ENCODE data around the gene KRT14. TPM values are rescaled to one million over a fixed set of nuclear protein-coding genes. Genes with fewer than 3 reads are reported as not detected.
A peak's percentile ranks its signal among the peaks of the same experiment; 100 is the strongest.

KRT14 gene
- total and polyA plus RNA-seq, 11 donors, result 0.23 to 0.38 TPM; not detected in 9

- no peak for ATAC-seq
- intact Hi-C loops (cut with DNase I), result loop anchor here in 4 of 10 donors (5.0 to 10.0 kb wide), 3 partner anchors 95 to 938 kb away; no protein-coding TSS in a partner anchor
- Histone ChIP-seq H3K27ac (no peak overlapping the region), H3K9me3 (no peaks in the 10 kb centered on the region), H3K4me3 (no peak overlapping the region), H3K27me3 (peaks cover 0 to 42% (median 2%) of the 10 kb centered on the region in 9 donors), H3K4me1 (peaks cover 0 to 20% (median 10%) of the 10 kb centered on the region in 12 donors), H3K36me3 (no peaks in the 10 kb centered on the region)
- TF ChIP-seq CTCF (IDR thresholded peaks at IDR 0.05) (no peak), POLR2A (IDR thresholded peaks at IDR 0.05) (no peak)
- DNase-seq, result no peak
- WGBS, 4 donors, result 79 to 99% (median 86%) methylated on average over 5 of the region's 5 CpGs
Observed at GRCh38 chr17:41552455-41552854, 34.2 kb downstream of the KRT14 start.

- Histone ChIP-seq H3K36me3 (no peaks in the 10 kb centered on the region), H3K4me1 (peaks cover 0 to 20% (median 10%) of the 10 kb centered on the region in 12 donors), H3K4me3 (no peak overlapping the region), H3K27ac (no peak overlapping the region), H3K27me3 (peaks cover 0 to 32% (median 0%) of the 10 kb centered on the region in 9 donors), H3K9me3 (peaks cover 0 to 8% (median 1%) of the 10 kb centered on the region in 12 donors)
- TF ChIP-seq POLR2A (IDR thresholded peaks at IDR 0.05) (no peak), CTCF (IDR thresholded peaks at IDR 0.05) (no peak)
- WGBS, 4 donors, result 67 to 70% (median 69%) methylated on average over 5 of the region's 5 CpGs
- no peak for ATAC-seq
- intact Hi-C loops (cut with DNase I), result loop anchor here in 4 of 10 donors (5.0 to 10.0 kb wide), 3 partner anchors 96 to 937 kb away; no protein-coding TSS in a partner anchor
- no peak for DNase-seq
Observed at GRCh38 chr17:41551365-41551764, 35.3 kb downstream of the KRT14 start.

- Histone ChIP-seq H3K9me3 (peaks cover 0 to 10% (median 1%) of the 10 kb centered on the region in 12 donors), H3K36me3 (no peaks in the 10 kb centered on the region), H3K4me1 (peaks cover 0 to 20% (median 10%) of the 10 kb centered on the region in 12 donors), H3K27ac (peak overlapping the region in 1 of 12 donors; percentile 54), H3K27me3 (peaks cover 0 to 19% (median 0%) of the 10 kb centered on the region in 9 donors), H3K4me3 (no peak overlapping the region)
- 71 to 82% (median 77%) methylated on average over 8 of the region's 8 CpGs for WGBS, 4 donors
- intact Hi-C loops (cut with DNase I), result loop anchor here (1.0 to 10.0 kb wide), 16 partner anchors 98 to 935 kb away; no protein-coding TSS in a partner anchor
- no peak for DNase-seq
- no peak for ATAC-seq
- TF ChIP-seq POLR2A (IDR thresholded peaks at IDR 0.05), result no peak
- no peak for TF ChIP-seq CTCF (IDR thresholded peaks at IDR 0.05)
Observed at GRCh38 chr17:41549596-41550039, 37.1 kb downstream of the KRT14 start.

GRCh38 chr17:41548844-41549595 is 37.7 kb downstream of the KRT14 start:
- ATAC-seq (peak; percentile 90 to 92 (median 90)), DNase-seq (peak; percentile 70 to 90 (median 77))
- Histone ChIP-seq H3K36me3 (no peaks in the 10 kb centered on the region), H3K9me3 (peaks cover 0 to 10% (median 1%) of the 10 kb centered on the region in 12 donors), H3K4me3 (peak overlapping the region in 10 of 12 donors; percentile 18 to 42 (median 29)), H3K27me3 (peaks cover 0 to 19% (median 2%) of the 10 kb centered on the region in 9 donors), H3K4me1 (peaks cover 0 to 20% (median 10%) of the 10 kb centered on the region in 12 donors), H3K27ac (peak overlapping the region in 2 of 12 donors; percentile 10 to 54)
- 1 to 3% (median 2%) methylated on average over 20 to 25 of the region's 25 CpGs for WGBS, 4 donors
- TF ChIP-seq POLR2A (IDR thresholded peaks at IDR 0.05), result no peak
- TF ChIP-seq CTCF (IDR thresholded peaks at IDR 0.05), result peak; percentile 78 to 93 (median 83)
- intact Hi-C loops (cut with DNase I), result loop anchor here (1.0 to 10.0 kb wide), 14 partner anchors 99 to 746 kb away; no protein-coding TSS in a partner anchor

All from heart left ventricle (tissue), 16 donors.